Endodermal cell (in vitro differentiated cells): ENCODE data around the gene CCDC33. TPM values are rescaled to one million over a fixed set of nuclear protein-coding genes. Genes with fewer than 3 reads are reported as not detected.

Experiments used
- DNase-seq: peaks from one replicate; pipeline ENCODE4 v3.0.0-alpha.2; 2017
- H3K27ac ChIP-seq: 2 replicates; pipeline ENCODE4 v1.5.1; 2013; ENCODE audit warnings: mild to moderate bottlenecking, low read depth, low read length, moderate library complexity
- H3K27me3 ChIP-seq: 2 replicates; pipeline ENCODE4 v1.6.1; 2013; ENCODE audit warnings: mild to moderate bottlenecking, low read length, moderate library complexity; ENCODE audit not compliant: insufficient read depth, control insufficient read depth, poor library complexity, severe bottlenecking
- H3K36me3 ChIP-seq: 2 replicates; pipeline ENCODE4 v1.7.0; 2013; ENCODE audit warnings: mild to moderate bottlenecking, low read length, moderate library complexity; ENCODE audit not compliant: control insufficient read depth, insufficient read depth
- H3K4me1 ChIP-seq: one replicate; pipeline ENCODE4 v1.7.0; 2013; ENCODE audit warnings: low read length; ENCODE audit not compliant: control insufficient read depth, insufficient read depth
- H3K4me3 ChIP-seq: 2 replicates; pipeline ENCODE4 v1.5.1; 2013; ENCODE audit warnings: mild to moderate bottlenecking, low read length, moderate library complexity
- H3K9ac ChIP-seq: 2 replicates; pipeline ENCODE4 v1.6.1; 2013; ENCODE audit warnings: mild to moderate bottlenecking, low read length, moderate library complexity; ENCODE audit not compliant: poor library complexity, severe bottlenecking; ENCODE audit errors: extremely low read depth
- H3K9me3 ChIP-seq: 2 replicates; pipeline ENCODE4 v1.6.1; 2013; ENCODE audit warnings: mild to moderate bottlenecking, low read length, moderate library complexity; ENCODE audit not compliant: control insufficient read depth
- H3K27ac Mint-ChIP-seq: 2 replicates; pipeline ENCODE4 v1.8.0; 2020; ENCODE audit warnings: mixed read lengths
- H3K27me3 Mint-ChIP-seq: 2 replicates; pipeline ENCODE4 v1.8.0; 2021; ENCODE audit warnings: mild to moderate bottlenecking, mixed read lengths; ENCODE audit not compliant: insufficient read depth
- H3K36me3 Mint-ChIP-seq: 2 replicates; pipeline ENCODE4 v1.8.0; 2020; ENCODE audit warnings: low read depth, mixed read lengths
- H3K4me1 Mint-ChIP-seq: 2 replicates; pipeline ENCODE4 v1.8.0; 2020; ENCODE audit warnings: mixed read lengths
- H3K4me3 Mint-ChIP-seq: 2 replicates; pipeline ENCODE4 v1.8.0; 2020; ENCODE audit warnings: mild to moderate bottlenecking, moderate library complexity, mixed read lengths
- H3K9me3 Mint-ChIP-seq: 2 replicates; pipeline ENCODE4 v1.8.0; 2020; ENCODE audit warnings: mild to moderate bottlenecking, mixed read lengths
- CTCF ChIP-seq: fragments of 200-600 bp; sonication (generic); conservative IDR thresholded peaks from 2 replicates; pipeline ENCODE4 v1.5.0; 2021; ENCODE audit warnings: antibody characterized with exemption, mild to moderate bottlenecking
- WGBS, 2 experiments: methylation state at CpG; one replicate each; pipeline versions ENCODE4 v1.1.5 to v1.1.7; 2013; ENCODE audit warnings: missing lambda C conversion rate in 2 of 2, mixed read lengths in 1 of 2; ENCODE audit not compliant: insufficient coverage in 1 of 2, insufficient read length in 1 of 2; 5-methylcytosine and 5-hydroxymethylcytosine counted together
- total RNA-seq, 2 donors: library from RNA; stranded (reverse); fragmentation: NEBNext Ultra II Directional in 1 of 2; extraction: Animal tissue kit (Norgen Biotek cat#: 25700) in 1 of 2; gene quantifications; 2 replicates in 1 of 2; 3 replicates in 1 of 2; pipeline ENCODE4 v1.2.1, GENCODE V29; 2021

Gene CCDC33
- total RNA-seq, 2 donors from 2014 or later: 2.8 to 3.5 TPM

- peaks cover 37% of the 10 kb centered on the region for H3K4me1 Mint-ChIP-seq
- H3K27me3 Mint-ChIP-seq: peaks cover 7% of the 10 kb centered on the region
- DNase-seq: no peak
- H3K4me3 Mint-ChIP-seq: no peak overlapping the region
- Histone ChIP-seq H3K27ac (no peak overlapping the region), H3K27me3 (no peaks in the 10 kb centered on the region), H3K9me3 (no peaks in the 10 kb centered on the region), H3K36me3 (no peaks in the 10 kb centered on the region), H3K9ac (no peak overlapping the region), H3K4me1 (peaks cover 7% of the 10 kb centered on the region), H3K4me3 (no peak overlapping the region)
- no peaks in the 10 kb centered on the region for H3K36me3 Mint-ChIP-seq
- TF ChIP-seq CTCF: no peak
- WGBS, 2 experiments: 90 to 92% methylated on average over 6 of the region's 6 CpGs
- no peaks in the 10 kb centered on the region for H3K9me3 Mint-ChIP-seq
- no peak overlapping the region for H3K27ac Mint-ChIP-seq
Observed at GRCh38 chr15:74327756-74328155, 91.6 kb downstream of the CCDC33 start.

DNA sequence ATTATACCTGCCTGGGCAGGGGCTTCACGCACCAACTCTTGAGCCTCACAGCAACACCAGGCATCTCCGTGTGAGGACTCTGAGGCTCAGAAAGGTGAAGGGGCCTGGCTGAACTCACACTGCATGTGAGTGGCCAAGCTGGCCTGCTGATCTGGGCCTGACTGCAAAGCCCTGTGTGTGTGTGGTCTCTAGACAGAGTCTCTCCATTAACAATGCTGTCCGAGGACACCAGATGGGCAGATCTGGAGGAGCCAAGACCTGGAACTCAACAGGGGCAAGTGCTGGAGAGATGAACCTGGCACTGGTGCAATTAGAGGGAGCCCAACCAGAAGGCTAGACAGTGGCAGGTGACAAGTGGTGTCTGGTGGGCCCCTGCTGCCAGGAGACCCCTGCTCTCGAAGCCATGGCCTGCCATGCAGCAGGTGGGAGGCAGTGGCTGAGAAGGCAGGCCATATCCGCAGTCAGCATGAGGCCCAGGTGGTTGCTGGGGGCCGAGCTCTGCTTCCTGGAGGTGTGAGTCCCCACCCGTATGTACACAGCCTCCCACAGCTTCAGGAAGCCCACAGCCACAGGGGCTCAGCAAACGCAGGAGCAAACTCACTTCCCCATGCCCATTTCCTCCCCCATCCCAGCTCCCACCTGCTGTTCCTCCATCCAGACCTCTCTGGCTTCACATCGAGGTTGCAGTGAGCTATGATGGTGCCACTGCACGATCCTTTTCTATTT, 92.4 kb downstream of the CCDC33 start:
- H3K4me3 Mint-ChIP-seq: no peak overlapping the region

GRCh38 chr15:74330861-74331408, 94.8 kb downstream of the CCDC33 start:
- no peak for TF ChIP-seq CTCF
- no peak overlapping the region for H3K4me3 Mint-ChIP-seq
- H3K4me1 ChIP-seq: peaks cover 7% of the 10 kb centered on the region
- no peaks in the 10 kb centered on the region for H3K9me3 Mint-ChIP-seq
- H3K4me3 ChIP-seq: no peak overlapping the region
- no peaks in the 10 kb centered on the region for H3K36me3 Mint-ChIP-seq
- no peaks in the 10 kb centered on the region for H3K9me3 ChIP-seq
- no peak overlapping the region for H3K27ac ChIP-seq
- H3K27me3 Mint-ChIP-seq: peaks cover 7% of the 10 kb centered on the region
- H3K4me1 Mint-ChIP-seq: peaks cover 30% of the 10 kb centered on the region
- no peak for DNase-seq
- H3K9ac ChIP-seq: no peak overlapping the region
- no peaks in the 10 kb centered on the region for H3K27me3 ChIP-seq
- H3K27ac Mint-ChIP-seq: no peak overlapping the region
- 91 to 100% methylated on average over 7 to 11 of the region's 11 CpGs for WGBS, 2 experiments
- H3K36me3 ChIP-seq: no peaks in the 10 kb centered on the region

More for the DNA sequence above, 92.4 kb downstream of the CCDC33 start:
- TF ChIP-seq CTCF: no peak
- Histone ChIP-seq H3K4me3 (no peak overlapping the region), H3K4me1 (peaks cover 7% of the 10 kb centered on the region), H3K9ac (no peak overlapping the region), H3K27ac (no peak overlapping the region), H3K36me3 (no peaks in the 10 kb centered on the region), H3K27me3 (no peaks in the 10 kb centered on the region), H3K9me3 (no peaks in the 10 kb centered on the region)
- Mint-ChIP-seq H3K36me3 (no peaks in the 10 kb centered on the region), H3K27me3 (peaks cover 7% of the 10 kb centered on the region), H3K27ac (peak overlapping the region; percentile 64), H3K4me1 (peaks cover 37% of the 10 kb centered on the region), H3K9me3 (no peaks in the 10 kb centered on the region)
- WGBS, 2 experiments: 51 to 74% methylated on average over 3 to 9 of the region's 10 CpGs
- DNase-seq: no peak
